ENCODE results near the gene MRPS10. TPM values are rescaled to one million over a fixed set of nuclear protein-coding genes. Genes with fewer than 3 reads are reported as not detected.
A peak's percentile ranks its signal among the peaks of the same experiment; 100 is the strongest.

The MRPS10 gene
- total and polyA plus RNA-seq, 2 experiments from 2014 or later = 65.1 to 79.8 TPM

- WGBS, 2 experiments (ENCODE audit: low coverage in 1 of 2, low lambda C conversion rate in 2 of 2, missing lambda C conversion rate in 2 of 2) = 93 to 99% methylated on average over 5 of the region's 5 CpGs
- TF ChIP-seq EZH2 (IDR thresholded peaks at IDR 0.05; ENCODE audit: insufficient read depth, poor library complexity, severe bottlenecking) (no peak), EZH2phosphoT487 (IDR thresholded peaks at IDR 0.05; ENCODE audit: insufficient read depth, low read depth) (no peak)
- H3K4me2 ChIP-seq (ENCODE audit: unreplicated experiment) = peak overlapping the region; percentile 42
Observed at GRCh38 chr6:42239333-42239732, 21.7 kb upstream of the MRPS10 start.

DNA sequence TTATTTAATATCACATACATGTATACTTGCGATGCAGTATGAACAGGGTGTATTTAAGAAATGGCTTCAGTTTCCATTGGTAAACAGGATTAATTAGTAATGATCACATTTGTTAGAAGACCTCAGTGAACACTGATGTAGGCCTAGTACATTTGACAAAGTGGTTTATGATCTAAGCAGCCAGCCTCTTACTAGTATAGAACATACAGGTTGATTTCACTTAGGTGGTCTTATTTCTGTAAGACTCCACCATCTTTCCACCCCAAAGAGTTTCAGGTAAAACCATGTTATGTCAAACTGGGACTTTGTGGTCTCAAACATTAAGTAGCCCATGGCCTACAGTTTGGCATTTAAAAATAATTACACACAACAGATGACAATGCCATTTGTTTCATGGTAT is 20.2 kb upstream of the MRPS10 start:
- no peak overlapping the region for H3K9ac ChIP-seq
- TF ChIP-seq EZH2phosphoT487 (IDR thresholded peaks at IDR 0.05; ENCODE audit: insufficient read depth, low read depth) (no peak), EZH2 (IDR thresholded peaks at IDR 0.05; ENCODE audit: insufficient read depth, poor library complexity, severe bottlenecking) (no peak)
- H3K27ac ChIP-seq = no peak overlapping the region
- H3K27me3 ChIP-seq (replicated peaks; ENCODE audit: insufficient read depth) = no peaks in the 10 kb centered on the region
- no peak overlapping the region for H2AFZ ChIP-seq
- no peaks in the 10 kb centered on the region for H3K9me2 ChIP-seq (ENCODE audit: insufficient read depth)
- H3K9me3 ChIP-seq (ENCODE audit: low read depth) = no peaks in the 10 kb centered on the region
- H3K79me2 ChIP-seq (ENCODE audit: insufficient read depth) = no peaks in the 10 kb centered on the region
- H3F3A ChIP-seq (ENCODE audit: insufficient read depth) = peaks cover 21% of the 10 kb centered on the region
- H4K20me1 ChIP-seq (ENCODE audit: insufficient read depth) = no peaks in the 10 kb centered on the region
- no peak for DNase-seq
- in situ Hi-C loops (cut with MboI) = no loop called here
- H3K4me1 ChIP-seq (ENCODE audit: insufficient read depth) = peaks cover 16% of the 10 kb centered on the region
- 97 to 100% methylated on average over 1 of the region's 1 CpG for WGBS, 2 experiments (ENCODE audit: low coverage in 1 of 2, low lambda C conversion rate in 2 of 2, missing lambda C conversion rate in 2 of 2)
- H3K4me2 ChIP-seq (ENCODE audit: unreplicated experiment) = no peak overlapping the region
- no peak overlapping the region for H3K4me3 ChIP-seq
- H3K36me3 ChIP-seq (ENCODE audit: low read depth) = no peaks in the 10 kb centered on the region

More at GRCh38 chr6:42239333-42239732, 21.7 kb upstream of the MRPS10 start:
- no peaks in the 10 kb centered on the region for H3K27me3 ChIP-seq (replicated peaks; ENCODE audit: insufficient read depth)
- no peak for DNase-seq
- no peaks in the 10 kb centered on the region for H3K9me2 ChIP-seq (ENCODE audit: insufficient read depth)
- H3K79me2 ChIP-seq (ENCODE audit: insufficient read depth) = no peaks in the 10 kb centered on the region
- H3K4me1 ChIP-seq (ENCODE audit: insufficient read depth) = peaks cover 16% of the 10 kb centered on the region
- peak overlapping the region; percentile 63 for H2AFZ ChIP-seq
- H4K20me1 ChIP-seq (ENCODE audit: insufficient read depth) = no peaks in the 10 kb centered on the region
- H3K36me3 ChIP-seq (ENCODE audit: low read depth) = no peaks in the 10 kb centered on the region
- H3K27ac ChIP-seq = peak overlapping the region; percentile 69
- peak overlapping the region; percentile 27; the same call in 1 of the 2 replicates for H3K9ac ChIP-seq
- H3F3A ChIP-seq (ENCODE audit: insufficient read depth) = peaks cover 21% of the 10 kb centered on the region
- H3K9me3 ChIP-seq (ENCODE audit: low read depth) = no peaks in the 10 kb centered on the region
- in situ Hi-C loops (cut with MboI) = no loop called here
- no peak overlapping the region for H3K4me3 ChIP-seq

DNA sequence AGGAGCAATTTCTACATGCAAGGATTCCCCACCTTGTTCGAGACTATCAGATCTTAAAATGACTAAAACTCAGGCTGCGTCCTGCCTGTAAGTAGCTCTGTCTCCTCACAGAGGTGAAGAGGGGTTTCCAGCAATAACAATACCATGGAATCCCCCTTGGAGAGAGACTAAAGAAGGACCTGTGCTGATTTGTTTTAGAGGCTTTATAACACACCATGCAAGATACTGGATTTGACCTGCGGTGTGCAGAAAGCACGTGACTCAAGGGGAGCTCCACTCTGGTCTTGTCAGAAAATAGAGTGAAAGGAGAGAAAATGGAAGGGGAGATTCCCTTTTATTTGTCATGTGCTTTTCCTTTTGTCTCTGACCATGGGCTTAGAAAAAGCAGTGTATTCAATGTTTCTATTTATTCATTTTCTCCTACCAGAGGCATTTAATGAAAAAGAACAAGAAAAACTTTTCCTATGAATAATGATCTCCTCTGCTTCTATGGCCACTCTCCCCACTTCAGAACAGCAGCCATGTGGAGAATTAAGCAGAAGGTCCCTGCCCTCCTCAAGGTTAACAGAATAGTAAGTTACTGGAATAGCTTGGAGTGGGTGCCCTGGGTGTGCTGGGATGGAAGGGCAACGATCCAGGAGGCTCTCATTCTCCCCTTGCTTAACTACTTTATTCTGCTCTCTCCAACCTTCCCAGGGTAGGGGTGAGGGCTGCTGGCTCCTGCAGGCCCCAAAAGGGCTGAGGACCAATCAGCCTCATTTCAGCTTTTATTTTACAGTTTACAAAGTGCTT is 19.2 kb upstream of the MRPS10 start:
- Histone ChIP-seq H2AFZ (no peak overlapping the region), H3K4me1 (ENCODE audit: insufficient read depth) (peaks cover 16% of the 10 kb centered on the region), H3K36me3 (ENCODE audit: low read depth) (no peaks in the 10 kb centered on the region), H3K79me2 (ENCODE audit: insufficient read depth) (no peaks in the 10 kb centered on the region), H3K27me3 (replicated peaks; ENCODE audit: insufficient read depth) (no peaks in the 10 kb centered on the region), H3K4me3 (no peak overlapping the region), H3K9me3 (ENCODE audit: low read depth) (no peaks in the 10 kb centered on the region), H3K9me2 (ENCODE audit: insufficient read depth) (no peaks in the 10 kb centered on the region), H3K27ac (no peak overlapping the region), H4K20me1 (ENCODE audit: insufficient read depth) (no peaks in the 10 kb centered on the region), H3F3A (ENCODE audit: insufficient read depth) (peaks cover 24% of the 10 kb centered on the region), H3K4me2 (ENCODE audit: unreplicated experiment) (no peak overlapping the region), H3K9ac (no peak overlapping the region)
- 90% methylated on average over 5 of the region's 5 CpGs for WGBS, 2 experiments (ENCODE audit: low coverage in 1 of 2, low lambda C conversion rate in 2 of 2, missing lambda C conversion rate in 2 of 2)
- DNase-seq = no peak
- in situ Hi-C loops (cut with MboI) = no loop called here
- TF ChIP-seq EZH2phosphoT487 (IDR thresholded peaks at IDR 0.05; ENCODE audit: insufficient read depth, low read depth) = no peak
- TF ChIP-seq EZH2 (IDR thresholded peaks at IDR 0.05; ENCODE audit: insufficient read depth, poor library complexity, severe bottlenecking) = no peak

- H3K9me2 ChIP-seq (ENCODE audit: insufficient read depth) = no peaks in the 10 kb centered on the region
- TF ChIP-seq EZH2 (IDR thresholded peaks at IDR 0.05; ENCODE audit: insufficient read depth, poor library complexity, severe bottlenecking) (no peak), EZH2phosphoT487 (IDR thresholded peaks at IDR 0.05; ENCODE audit: insufficient read depth, low read depth) (no peak)
- DNase-seq = no peak
- no peak overlapping the region for H3K27ac ChIP-seq
- 80 to 85% methylated on average over 8 to 9 of the region's 9 CpGs for WGBS, 2 experiments (ENCODE audit: low coverage in 1 of 2, low lambda C conversion rate in 2 of 2, missing lambda C conversion rate in 2 of 2)
- no peaks in the 10 kb centered on the region for H3K36me3 ChIP-seq (ENCODE audit: low read depth)
- H3K4me1 ChIP-seq (ENCODE audit: insufficient read depth) = peaks cover 16% of the 10 kb centered on the region
- in situ Hi-C loops (cut with MboI) = no loop called here
- H3K9ac ChIP-seq = no peak overlapping the region
- no peaks in the 10 kb centered on the region for H3K79me2 ChIP-seq (ENCODE audit: insufficient read depth)
- no peak overlapping the region for H3K4me2 ChIP-seq (ENCODE audit: unreplicated experiment)
- H2AFZ ChIP-seq = no peak overlapping the region
- peaks cover 23% of the 10 kb centered on the region for H3F3A ChIP-seq (ENCODE audit: insufficient read depth)
- no peaks in the 10 kb centered on the region for H3K9me3 ChIP-seq (ENCODE audit: low read depth)
- no peaks in the 10 kb centered on the region for H4K20me1 ChIP-seq (ENCODE audit: insufficient read depth)
- no peak overlapping the region for H3K4me3 ChIP-seq
- no peaks in the 10 kb centered on the region for H3K27me3 ChIP-seq (replicated peaks; ENCODE audit: insufficient read depth)
Observed at GRCh38 chr6:42236030-42236429, 18.4 kb upstream of the MRPS10 start.
